HG03108 (cell line): ENCODE results near the gene PORCN.
"Not testable (repeated sequence)": the region's sequence is repeated elsewhere in the genome, so short reads cannot be mapped to it uniquely, and the experiment has no call there.

Experiments
- ATAC-seq: cut with Tn5 transposase; IDR thresholded peaks from one replicate; pipeline ENCODE4 v1.9.1; 2021; ENCODE audit warnings: moderate library complexity; ENCODE audit not compliant: unreplicated experiment

Gene PORCN

DNA sequence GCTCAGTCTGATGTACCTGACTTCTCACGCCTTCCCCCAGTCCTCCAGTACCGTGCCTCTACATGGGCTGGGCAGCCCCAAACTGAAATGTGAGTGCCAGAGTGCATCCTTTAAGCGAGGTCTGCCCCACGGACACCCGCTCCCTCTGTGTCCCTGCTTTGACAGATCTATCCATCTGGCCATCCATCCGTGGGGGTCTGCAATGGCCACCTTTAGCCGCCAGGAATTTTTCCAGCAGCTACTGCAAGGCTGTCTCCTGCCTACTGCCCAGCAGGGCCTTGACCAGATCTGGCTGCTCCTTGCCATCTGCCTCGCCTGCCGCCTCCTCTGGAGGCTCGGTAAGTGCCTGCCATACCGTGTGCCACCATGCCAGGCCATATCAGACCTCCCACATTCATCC lies 827 bp downstream of the PORCN start:
- no peak for ATAC-seq

DNA sequence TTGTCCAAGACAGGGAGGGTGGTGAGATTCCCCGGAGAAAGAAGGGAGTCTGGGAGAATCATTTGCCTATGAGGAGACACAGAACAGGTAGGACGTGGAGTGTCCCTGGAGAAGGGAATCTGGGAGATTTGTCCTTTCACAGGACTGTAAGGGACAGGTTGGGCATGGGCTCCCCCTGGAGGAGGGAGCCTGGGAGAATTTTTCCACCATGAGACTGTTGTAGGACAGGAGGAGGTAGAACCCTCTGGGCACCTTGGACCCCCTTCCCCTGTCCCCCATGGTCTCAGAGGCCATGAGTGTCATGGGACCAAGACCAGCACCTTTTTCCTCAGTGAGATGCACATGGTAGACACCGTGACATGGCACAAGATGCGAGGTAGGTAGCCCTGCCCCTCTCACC lies 2.8 kb downstream of the PORCN start:
- no peak for ATAC-seq

DNA sequence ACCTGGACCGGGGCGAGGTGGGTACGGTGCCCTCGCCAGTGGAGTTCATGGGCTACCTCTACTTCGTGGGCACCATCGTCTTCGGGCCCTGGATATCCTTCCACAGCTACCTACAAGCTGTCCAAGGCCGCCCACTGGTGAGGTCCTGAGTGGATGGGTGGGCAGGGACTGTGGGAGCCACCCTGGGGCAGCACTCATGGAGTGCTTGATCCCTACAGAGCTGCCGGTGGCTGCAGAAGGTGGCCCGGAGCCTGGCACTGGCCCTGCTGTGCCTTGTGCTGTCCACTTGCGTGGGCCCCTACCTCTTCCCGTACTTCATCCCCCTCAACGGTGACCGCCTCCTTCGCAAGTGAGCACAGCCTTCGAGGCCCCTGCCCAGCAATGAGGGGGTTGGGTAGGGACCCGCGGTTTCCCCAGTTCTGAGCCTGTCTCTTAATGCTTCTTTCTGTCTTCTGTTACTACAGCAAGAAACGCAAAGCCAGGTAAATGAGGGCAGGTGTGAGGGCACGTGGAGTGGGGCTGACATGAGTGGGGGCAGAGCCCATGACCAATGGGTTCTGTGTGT lies 3.7 kb downstream of the PORCN start:
- no peak for ATAC-seq

DNA sequence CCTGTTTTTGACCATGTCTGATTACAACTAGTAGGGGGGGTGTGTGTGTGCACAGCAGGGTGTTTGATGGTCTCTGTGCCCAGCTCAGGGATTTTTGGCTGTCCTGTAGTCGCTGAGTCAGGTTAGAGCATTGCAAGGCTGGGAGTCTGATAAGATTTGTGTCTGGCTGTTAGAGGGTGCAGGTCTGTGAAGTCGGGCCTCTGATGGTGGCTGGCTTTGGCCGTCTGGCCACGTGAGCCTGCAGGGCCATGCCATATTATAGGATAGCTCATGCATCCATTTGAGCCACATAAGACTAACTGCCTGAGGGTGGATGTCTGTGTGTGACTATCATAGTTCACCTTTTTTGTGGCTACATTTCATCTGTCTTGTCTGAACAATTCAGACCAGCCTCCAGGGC lies 4.9 kb downstream of the PORCN start:
- no peak for ATAC-seq

DNA sequence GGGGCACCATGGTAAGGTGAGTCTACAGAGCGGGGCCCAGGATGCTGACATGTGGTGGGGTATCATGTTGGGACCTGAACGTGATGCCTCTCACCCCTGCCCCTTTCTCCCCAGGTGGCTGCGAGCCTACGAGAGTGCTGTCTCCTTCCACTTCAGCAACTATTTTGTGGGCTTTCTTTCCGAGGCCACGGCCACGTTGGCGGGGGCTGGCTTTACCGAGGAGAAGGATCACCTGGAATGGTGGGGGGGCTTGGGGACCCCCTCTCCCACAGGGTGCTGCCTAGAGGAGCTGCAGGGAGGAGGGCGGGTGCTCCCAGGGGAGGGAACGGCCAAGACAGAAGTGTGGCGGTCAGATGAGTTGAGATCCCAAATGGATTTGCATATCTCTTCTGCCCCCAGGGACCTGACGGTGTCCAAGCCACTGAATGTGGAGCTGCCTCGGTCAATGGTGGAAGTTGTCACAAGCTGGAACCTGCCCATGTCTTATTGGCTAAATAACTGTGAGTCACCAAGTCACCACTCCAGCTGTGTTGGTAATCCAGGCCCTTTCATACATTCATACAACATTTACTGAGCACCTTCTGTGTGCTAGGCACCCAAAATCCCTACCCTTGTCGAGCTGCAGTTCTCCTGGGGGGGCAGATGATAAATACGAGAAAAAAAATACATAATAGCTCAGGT lies 5.5 kb downstream of the PORCN start:
- no peak for ATAC-seq

DNA sequence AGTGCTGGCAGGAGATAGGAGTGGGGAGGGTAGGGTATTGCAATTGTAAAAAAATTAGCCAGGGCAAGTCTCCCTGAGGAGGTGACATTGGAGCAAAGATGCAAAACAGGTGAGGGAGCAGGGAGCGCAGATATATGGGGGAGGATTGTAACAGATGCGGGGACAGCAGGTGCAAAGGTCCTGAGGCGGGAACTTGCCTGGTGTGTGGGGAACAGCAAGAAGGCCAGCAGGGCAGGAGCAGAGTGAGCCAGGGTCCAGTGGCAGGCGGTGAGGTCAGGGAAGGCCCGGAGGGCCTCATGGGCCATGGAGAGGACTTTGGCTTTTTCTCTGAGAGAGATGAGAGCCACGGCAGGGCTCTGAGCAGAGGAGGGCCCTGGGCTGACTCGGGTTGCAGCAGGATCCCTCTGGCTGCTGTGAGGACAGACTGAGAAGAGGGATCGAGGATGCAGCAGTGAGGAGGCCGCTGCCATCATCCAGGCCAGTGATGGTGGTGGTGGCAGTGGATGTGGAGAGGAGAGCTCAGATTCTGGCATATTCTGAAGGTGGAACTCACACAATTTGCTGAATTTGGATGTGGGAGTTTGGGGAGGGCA lies 6.2 kb downstream of the PORCN start:
- ATAC-seq: no peak

DNA sequence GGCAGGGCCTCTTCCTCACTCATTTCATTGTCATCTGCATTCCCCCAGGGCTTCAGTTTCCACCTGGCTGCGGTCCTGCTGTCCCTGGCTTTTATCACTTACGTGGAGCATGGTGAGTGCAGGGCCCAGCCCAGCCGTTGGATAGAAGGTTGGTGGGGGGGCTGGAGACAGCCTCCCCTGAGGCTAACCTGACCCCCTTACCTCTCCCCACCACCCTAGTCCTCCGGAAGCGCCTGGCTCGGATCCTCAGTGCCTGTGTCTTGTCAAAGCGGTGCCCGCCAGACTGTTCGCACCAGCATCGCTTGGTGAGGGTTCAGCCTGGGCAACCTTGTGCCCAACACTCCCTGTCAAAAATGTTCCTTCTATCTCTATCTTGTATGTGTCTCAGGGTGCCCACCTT lies 7.0 kb downstream of the PORCN start:
- no peak for ATAC-seq

DNA sequence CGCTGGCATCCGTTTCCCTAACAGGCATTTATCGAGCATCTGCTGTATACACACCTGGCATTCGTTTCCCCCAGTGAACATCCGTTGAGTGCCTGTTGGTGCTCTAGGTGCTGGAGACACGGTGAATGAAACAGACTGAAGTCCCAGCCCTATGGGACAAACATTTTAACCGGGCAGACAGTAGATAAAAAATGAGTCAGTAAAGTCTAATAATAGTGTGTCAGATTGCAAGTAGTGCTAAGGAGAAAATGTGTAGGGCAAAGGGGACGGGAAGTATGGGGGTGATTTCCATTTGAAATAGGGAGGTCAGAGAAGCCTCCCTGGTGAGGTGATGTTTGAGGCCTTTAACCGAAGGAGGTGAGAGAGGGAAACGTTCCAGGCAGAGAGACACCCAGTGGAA lies 7.5 kb downstream of the PORCN start:
- ATAC-seq: no peak

DNA sequence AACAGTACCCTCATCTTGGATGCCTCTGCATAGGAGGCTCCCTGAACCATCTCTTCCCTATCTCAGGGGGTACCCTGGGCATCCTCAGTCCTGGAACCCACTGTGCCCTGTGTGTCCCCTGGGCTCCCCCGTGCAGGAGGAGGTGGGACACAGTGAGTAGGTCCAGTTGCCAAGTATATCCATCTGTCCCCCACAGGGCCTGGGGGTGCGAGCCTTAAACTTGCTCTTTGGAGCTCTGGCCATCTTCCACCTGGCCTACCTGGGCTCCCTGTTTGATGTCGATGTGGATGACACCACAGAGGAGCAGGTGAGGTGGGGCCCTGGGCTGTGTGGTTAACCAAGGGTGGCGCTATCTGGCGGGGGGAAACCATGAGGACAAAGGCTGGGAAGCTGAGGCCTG lies 8.2 kb downstream of the PORCN start:
- no peak for ATAC-seq

DNA sequence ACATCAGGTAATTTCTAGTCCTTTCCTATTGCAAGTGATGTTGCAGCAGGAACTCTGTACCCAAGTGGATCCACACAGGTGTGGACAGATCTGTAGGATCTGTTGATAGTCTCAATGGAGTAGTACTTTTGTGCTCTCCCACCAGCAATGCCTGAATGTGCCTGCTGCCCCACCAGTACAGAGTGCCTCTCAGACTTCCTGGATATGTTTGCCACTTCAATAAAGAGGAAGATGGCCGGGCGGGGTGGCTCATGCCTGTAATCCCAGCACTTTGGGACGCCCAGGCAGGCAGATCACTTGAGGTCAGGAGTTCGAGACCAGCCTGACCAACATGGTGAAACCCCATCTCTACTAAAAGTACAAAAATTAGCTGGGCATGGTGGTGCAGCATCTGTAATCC lies 10.7 kb downstream of the PORCN start:
- ATAC-seq: not testable (repeated sequence)

DNA sequence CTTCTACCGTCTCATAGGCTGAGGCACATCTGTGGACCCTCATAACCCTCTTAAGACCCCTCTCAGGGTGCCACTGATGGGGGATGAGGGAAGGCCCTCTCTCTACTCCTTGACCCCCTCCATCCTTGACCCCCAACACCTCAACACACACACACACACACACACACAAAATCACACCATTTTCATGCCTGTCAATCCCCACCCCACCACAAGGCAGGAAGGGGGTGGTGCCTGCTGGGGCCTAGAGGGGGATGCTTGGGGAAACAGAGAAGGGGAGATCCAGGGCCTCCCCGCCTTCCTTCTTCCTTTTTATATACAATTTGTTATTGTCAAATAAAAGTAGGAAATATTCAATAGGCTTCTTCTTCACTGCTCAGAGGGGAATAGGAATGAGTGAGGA lies 11.7 kb downstream of the PORCN start:
- no peak for ATAC-seq

DNA sequence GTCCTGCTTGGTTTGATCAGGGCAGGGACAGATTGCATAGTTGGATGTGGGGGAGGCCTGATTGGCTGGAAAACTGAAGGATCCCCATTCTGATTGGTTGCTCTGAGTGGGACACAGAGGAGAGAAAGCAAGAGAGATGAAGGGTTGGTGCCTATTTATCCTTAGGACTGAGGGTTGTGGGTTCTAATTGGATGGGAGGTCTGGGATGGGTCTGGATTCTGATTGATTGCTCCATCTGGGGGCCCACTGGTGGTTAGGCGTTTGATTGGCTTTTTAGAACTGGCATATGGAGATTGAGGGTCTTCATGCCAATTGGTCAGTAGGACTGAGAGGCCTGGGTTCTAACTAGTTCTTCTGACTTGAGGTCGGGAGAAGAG lies 12.2 kb downstream of the PORCN start:
- ATAC-seq: no peak

DNA sequence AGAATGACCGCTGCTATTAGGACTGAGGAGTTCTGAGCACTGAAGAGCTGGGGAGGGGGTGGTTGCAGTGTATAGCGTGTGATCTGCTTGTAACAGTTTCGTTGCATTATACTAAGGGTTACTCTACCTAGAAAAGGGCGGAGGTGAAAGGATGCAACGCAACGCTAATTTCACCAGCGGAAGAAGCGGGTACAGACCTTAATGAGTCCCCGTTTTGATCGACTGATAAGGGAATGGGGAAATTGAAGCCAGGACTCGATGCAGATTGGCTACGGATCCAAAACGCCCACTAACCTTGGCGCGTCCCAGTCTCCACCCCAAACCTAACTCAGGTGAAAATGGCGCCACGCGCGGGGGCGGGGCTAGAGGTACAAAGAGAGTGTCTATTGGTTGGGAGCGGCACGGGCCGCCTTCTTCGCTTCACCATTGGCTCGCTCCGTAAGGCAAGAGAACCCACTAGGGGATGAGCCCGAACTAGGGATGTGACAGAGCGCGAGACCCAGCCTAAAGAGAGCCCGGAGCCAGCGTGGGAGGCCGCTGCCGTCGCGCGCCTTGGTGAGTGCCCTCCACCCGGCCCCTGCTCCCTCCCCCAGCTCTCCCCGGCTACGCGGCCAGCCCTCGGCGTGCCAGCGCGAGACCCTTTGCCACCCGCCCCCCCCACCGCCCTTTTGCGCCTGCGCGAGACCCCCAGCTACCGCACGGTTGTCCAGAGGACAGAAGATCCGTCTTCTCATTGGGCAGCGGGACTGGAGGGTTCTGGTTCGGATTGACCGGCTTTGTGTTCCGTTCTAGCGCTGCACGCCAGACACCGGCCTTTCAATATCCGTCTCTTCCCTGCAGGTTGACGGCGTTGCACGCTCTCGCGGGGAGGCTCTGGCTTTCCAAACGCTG lies 12.8 kb downstream of the PORCN start, which contains the start of gene EBP:
EBP (plus strand) TSS at position 456 of the 891 bp plus-strand sequence. CDS start 1,964 bp downstream, outside the sequence.
- peak; percentile 96 for ATAC-seq

DNA sequence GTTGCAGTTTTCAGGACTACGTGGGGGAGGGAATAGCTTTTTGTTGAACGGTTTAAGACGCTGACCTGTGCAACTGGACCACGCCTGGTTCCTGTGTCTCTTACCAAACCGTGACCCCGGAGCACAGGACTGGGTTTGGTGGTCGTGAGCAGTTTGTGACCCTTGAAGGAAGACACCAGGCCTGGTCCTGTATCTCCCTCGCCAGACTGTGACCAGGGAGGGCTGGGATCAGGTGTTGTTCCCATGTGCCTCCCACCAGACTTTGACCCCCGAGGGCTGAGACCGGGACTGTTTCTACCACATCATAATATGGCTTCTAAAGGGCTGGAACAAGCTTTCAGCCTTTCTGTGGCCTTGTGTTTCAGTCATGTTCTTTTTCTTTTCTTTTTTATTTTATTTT lies 13.5 kb downstream of the PORCN start:
- no peak for ATAC-seq

DNA sequence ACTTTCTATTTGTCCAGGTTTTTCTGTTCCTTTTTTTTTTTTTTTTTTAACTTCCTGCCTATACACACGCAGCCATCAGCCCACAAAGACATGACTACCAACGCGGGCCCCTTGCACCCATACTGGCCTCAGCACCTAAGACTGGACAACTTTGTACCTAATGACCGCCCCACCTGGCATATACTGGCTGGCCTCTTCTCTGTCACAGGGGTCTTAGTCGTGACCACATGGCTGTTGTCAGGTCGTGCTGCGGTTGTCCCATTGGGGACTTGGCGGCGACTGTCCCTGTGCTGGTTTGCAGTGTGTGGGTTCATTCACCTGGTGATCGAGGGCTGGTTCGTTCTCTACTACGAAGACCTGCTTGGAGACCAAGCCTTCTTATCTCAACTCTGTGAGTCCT lies 14.9 kb downstream of the PORCN start:
- ATAC-seq: no peak

DNA sequence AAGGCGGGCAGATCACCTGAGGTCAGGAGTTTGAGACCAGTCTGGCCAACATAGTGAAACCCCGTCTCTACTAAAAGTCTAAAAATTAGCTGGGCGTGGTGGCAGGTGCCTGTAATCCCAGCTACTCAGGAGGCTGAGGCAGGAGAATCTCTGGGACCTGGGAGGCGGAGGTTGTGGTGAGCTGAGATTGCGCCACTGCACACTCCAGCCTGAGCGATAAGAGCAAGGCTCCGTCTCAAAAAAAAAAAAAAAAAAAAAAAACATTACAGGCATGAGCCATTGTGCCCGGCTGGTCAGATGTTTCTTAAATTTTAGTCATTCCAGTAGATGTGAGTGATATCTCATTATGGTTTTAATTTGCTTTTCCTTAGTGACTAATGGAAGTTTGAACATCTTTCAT lies 17.1 kb downstream of the PORCN start:
- not testable (repeated sequence) for ATAC-seq

DNA sequence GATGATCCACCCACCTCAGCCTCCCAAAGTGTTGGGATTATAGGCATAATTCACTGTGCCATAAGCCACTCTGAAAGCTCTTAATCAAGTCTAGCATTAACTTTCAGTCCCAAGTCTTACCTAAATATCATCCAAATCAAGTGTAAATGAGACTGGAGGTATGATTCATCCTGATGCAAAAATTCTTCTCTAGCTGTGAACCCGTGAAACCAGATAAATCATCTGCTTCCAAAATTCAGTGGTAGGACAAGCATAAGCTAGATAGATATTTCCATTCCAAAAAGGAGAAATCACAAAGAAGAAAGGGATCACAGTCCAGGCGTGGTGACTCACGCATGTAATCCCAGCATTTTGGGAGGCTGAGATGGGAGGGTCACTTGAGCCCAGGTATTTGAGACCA lies 21.9 kb downstream of the PORCN start:
- no peak for ATAC-seq

DNA sequence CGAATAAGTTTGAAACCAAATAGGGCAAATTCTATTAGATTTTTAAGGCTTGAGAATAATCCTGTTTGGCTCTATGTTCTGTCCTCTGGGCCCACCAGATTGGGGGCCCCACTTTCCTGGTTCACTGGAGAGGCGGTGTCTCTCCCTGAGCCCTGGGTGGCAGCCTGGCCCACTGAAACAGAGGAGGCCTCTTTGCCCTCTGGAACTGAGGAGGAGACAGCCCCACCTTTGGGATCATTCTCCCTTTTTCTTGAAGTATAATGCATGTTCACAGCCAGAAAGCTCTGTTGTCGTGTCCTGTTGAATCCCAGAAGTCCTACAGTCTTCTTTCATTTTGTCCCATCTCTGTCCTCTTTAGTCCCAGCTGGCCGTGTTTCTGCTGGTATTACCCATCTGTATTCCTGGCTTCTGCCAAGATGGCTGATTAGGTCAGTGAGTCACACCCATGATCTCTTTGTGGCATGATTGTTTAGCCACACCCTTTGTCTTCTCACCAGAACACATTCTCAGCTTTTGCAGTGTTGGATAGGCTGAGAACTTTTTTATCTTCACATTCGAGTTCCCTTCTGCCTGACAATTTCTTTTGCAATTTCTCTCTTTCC lies 22.7 kb downstream of the PORCN start:
- no peak for ATAC-seq

DNA sequence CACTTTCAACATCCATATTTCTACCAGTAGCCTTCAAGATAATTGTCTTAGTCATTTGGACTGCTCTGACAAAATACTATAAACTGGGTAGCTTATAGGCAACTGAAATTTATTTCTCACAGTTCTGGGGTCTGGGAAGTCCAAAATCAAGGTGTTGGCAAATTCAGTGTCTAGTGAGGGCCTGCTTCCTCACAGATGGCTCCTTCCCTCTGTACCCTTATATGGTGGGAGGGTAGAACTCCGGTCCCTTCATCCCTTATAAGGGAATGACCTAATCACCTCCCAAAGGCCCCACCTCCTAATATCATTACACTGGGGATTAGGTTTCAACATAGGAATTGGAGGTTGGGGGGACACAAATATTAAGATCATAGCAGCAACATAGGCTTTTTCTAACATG lies 23.4 kb downstream of the PORCN start:
- ATAC-seq: no peak

DNA sequence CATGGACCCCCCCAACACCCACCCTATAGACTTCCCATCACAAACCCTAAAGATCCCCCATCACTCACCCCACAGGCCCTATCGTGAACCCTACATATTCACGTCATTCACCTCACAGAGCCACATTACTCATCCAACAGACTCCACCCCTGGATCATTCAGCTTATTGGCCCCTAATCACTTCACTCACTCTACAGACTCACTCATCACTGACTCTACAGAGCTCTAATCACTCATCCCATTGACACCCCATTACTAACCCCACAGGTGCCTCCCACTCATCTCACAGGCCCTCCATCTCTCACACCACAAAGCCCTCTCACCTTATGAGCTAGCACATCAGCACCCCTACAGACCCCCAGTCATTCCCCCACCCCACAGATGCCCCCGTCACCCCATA lies 24.4 kb downstream of the PORCN start:
- ATAC-seq: no peak

DNA sequence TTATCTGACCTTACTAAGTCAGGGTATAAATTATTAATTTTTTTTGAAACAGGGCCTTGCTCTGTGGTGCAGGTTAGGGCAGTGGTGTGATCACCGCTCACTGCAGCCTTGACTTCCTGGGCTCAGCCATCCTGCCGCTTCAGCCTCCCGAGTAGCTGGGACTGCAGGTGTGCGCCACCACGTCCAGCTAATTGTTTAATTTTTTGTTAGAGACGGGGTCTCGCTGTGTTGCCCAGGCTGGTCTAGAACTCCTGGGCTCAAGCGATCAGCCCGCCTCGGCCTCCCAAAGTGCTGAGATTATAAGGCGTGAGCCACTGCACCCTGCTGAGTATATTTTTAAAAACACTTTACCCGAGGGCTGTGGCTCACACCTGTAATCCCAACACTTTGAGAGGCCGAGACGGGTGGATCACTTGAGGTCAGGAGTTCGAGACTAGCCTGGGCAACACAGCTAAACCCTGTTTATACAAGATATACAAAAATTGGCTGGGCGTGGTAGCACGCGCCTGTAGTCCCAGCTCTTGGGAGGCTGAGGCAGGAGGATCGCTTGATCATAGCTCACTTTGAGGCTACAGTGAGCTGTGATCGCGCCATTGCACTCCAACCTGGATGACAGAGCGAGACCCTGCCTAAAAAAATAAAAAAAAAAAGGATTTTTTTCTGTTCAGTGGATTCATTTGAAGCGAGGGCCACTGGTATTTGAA lies 30.0 kb downstream of the PORCN start:
- no peak for ATAC-seq
